RPMI8226 (cell line): ENCODE results near the gene WNT3A.

Source experiments
- DNase-seq: peaks from one replicate; pipeline ENCODE4 v3.0.0-alpha.2; 2015

WNT3A gene

GRCh38 chr1:228104526-228105269 lies 97.9 kb downstream of the WNT3A start:
- no peak for DNase-seq

- DNase-seq, result no peak
Observed at GRCh38 chr1:228105270-228105995, 98.6 kb downstream of the WNT3A start.

- no peak for DNase-seq
Observed at GRCh38 chr1:228105996-228106799, 99.4 kb downstream of the WNT3A start.

- DNase-seq, result no peak
Observed at GRCh38 chr1:228106800-228107054, 99.9 kb downstream of the WNT3A start.

- no peak for DNase-seq
Observed at GRCh38 chr1:228107636-228108035, 100.8 kb downstream of the WNT3A start.

- DNase-seq, result no peak
Observed at GRCh38 chr1:228108055-228108690, 101.4 kb downstream of the WNT3A start.

GRCh38 chr1:228108742-228109072 lies 101.9 kb downstream of the WNT3A start:
- DNase-seq, result no peak

GRCh38 chr1:228109073-228109961 lies 102.5 kb downstream of the WNT3A start, which contains the start of gene MRPL55:
Gene MRPL55 (minus strand): TSS chr1:228109299. CDS start chr1:228108260, 1,039 bp downstream.
- DNase-seq, result peak; percentile 99

- DNase-seq, result no peak
Observed at GRCh38 chr1:228109962-228110488, 103.2 kb downstream of the WNT3A start.

- DNase-seq, result no peak
Observed at GRCh38 chr1:228110556-228110955, 103.8 kb downstream of the WNT3A start.
